GM12892 (cell line): Measurements from ENCODE around the gene LTV1.
"Not testable (repeated sequence)": the region's sequence is repeated elsewhere in the genome, so short reads cannot be mapped to it uniquely, and the experiment has no call there.

Experiments
- POLR2A ChIP-seq: IDR thresholded peaks from 2 replicates; pipeline ENCODE4 v1.6.1; 2011; ENCODE audit warnings: low read depth, low read length, control low read depth
- POLR2AphosphoS5 ChIP-seq: IDR thresholded peaks from 2 replicates; pipeline ENCODE4 v1.6.1; 2011; ENCODE audit warnings: low read depth, low read length, control low read depth
- TAF1 ChIP-seq: IDR thresholded peaks from 2 replicates; pipeline ENCODE4 v1.6.1; 2011; ENCODE audit warnings: low read depth, mild to moderate bottlenecking, control low read depth, low read length, borderline replicate concordance

GRCh38 chr6:143851706-143852105 lies 8.6 kb downstream of the LTV1 start:
- TF ChIP-seq POLR2A, POLR2AphosphoS5, TAF1: not testable (repeated sequence)
